ENCODE measurements around the gene DAB2.

DAB2 gene

GRCh38 chr5:39371367-39371635, 53.5 kb downstream of the DAB2 start:
- DNase-seq (ENCODE audit: insufficient read length, low spot score) (no peak), FAIRE-seq (no peak)
- TF ChIP-seq, protein P1, sequence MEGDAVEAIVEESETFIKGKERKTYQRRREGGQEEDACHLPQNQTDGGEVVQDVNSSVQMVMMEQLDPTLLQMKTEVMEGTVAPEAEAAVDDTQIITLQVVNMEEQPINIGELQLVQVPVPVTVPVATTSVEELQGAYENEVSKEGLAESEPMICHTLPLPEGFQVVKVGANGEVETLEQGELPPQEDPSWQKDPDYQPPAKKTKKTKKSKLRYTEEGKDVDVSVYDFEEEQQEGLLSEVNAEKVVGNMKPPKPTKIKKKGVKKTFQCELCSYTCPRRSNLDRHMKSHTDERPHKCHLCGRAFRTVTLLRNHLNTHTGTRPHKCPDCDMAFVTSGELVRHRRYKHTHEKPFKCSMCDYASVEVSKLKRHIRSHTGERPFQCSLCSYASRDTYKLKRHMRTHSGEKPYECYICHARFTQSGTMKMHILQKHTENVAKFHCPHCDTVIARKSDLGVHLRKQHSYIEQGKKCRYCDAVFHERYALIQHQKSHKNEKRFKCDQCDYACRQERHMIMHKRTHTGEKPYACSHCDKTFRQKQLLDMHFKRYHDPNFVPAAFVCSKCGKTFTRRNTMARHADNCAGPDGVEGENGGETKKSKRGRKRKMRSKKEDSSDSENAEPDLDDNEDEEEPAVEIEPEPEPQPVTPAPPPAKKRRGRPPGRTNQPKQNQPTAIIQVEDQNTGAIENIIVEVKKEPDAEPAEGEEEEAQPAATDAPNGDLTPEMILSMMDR (IDR thresholded peaks at IDR 0.05; ENCODE audit: insufficient read depth, missing control alignments), result no peak

DNA sequence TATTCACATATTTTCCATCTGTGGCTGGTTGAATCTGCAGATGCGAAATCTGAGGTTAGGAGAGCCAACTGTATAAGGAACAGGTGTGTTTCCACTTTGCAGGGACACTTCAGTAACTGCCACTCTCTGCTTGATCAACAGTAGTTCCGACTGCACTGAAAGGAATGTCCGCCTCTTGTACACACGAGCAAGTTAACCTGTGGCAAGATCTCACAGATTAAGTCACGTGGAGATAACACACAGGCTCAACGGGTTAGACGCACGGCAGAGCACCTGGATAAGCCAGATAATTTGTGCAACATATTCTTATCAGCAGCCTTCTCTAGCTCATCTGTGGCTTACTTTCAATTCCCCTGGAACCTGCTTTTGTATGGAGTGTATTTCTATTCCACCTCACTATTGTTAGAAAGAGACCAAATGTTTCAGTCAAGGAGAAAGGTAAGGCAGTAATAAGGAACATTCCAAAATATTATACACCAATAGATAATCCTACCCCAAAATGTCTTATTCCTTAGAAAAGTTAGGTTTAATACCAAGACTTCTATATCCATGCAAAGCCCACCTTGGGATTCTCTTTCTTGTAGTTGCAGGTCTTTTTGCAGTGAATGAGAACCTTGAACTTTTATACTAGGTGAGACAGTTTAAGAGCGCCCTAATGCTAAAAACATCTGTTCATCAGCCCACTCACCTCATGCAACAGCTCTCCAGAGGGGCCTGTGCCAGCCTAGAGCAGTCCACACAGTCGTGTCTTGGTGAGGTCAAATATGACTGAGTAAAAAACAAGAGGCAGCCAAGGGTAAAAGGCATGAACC, 54.0 kb downstream of the DAB2 start:
- FAIRE-seq, result no peak
- no peak for DNase-seq (ENCODE audit: insufficient read length, low spot score)
- TF ChIP-seq, protein P1 (IDR thresholded peaks at IDR 0.05; ENCODE audit: insufficient read depth, missing control alignments), result no peak

GRCh38 chr5:39369123-39369815, 55.5 kb downstream of the DAB2 start:
- FAIRE-seq, result no peak
- no peak for DNase-seq (ENCODE audit: insufficient read length, low spot score)
- TF ChIP-seq, protein P1 (IDR thresholded peaks at IDR 0.05; ENCODE audit: insufficient read depth, missing control alignments), result no peak

- FAIRE-seq (no peak), DNase-seq (ENCODE audit: insufficient read length, low spot score) (no peak)
- TF ChIP-seq, protein P1 (IDR thresholded peaks at IDR 0.05; ENCODE audit: insufficient read depth, missing control alignments), result no peak
Observed at GRCh38 chr5:39368116-39368515, 56.7 kb downstream of the DAB2 start.

GRCh38 chr5:39367711-39368110, 57.1 kb downstream of the DAB2 start:
- DNase-seq (ENCODE audit: insufficient read length, low spot score) (no peak), FAIRE-seq (no peak)

GRCh38 chr5:39364367-39364766, 60.4 kb downstream of the DAB2 start, which contains the start of gene C9:
C9 (minus strand) TSS chr5:39364495; CDS start chr5:39364464, 31 bp downstream.
- no peak for FAIRE-seq
- DNase-seq (ENCODE audit: insufficient read length, low spot score), result no peak
- TF ChIP-seq, protein P1 (IDR thresholded peaks at IDR 0.05; ENCODE audit: insufficient read depth, missing control alignments), result no peak

More at GRCh38 chr5:39367711-39368110, 57.1 kb downstream of the DAB2 start:
- TF ChIP-seq, protein P1 (IDR thresholded peaks at IDR 0.05; ENCODE audit: insufficient read depth, missing control alignments), result no peak

GRCh38 chr5:39363217-39363616, 61.6 kb downstream of the DAB2 start:
- TF ChIP-seq, protein P1 (IDR thresholded peaks at IDR 0.05; ENCODE audit: insufficient read depth, missing control alignments), result no peak
- no peak for FAIRE-seq
- DNase-seq (ENCODE audit: insufficient read length, low spot score), result no peak
